SK-N-SH treated with all-trans-retinoic acid at 6 μM for 48 hours (cell line): ENCODE measurements around the gene RRP12.

Experiments used
- ATAC-seq: fragments of 200-7000 bp; cut with Tn5 transposase; 3 replicates; pipeline ENCODE4 v1.9.1; 2020; ENCODE audit warnings: mild to moderate bottlenecking, moderate library complexity
- ARNTL ChIP-seq: fragments of 450-650 bp; formaldehyde crosslinking; IDR thresholded peaks from 2 replicates; pipeline ENCODE4 v1.5.0; 2020; ENCODE audit warnings: low read depth, mild to moderate bottlenecking, moderate library complexity, borderline replicate concordance
- CSDC2 ChIP-seq: fragments of 250-450 bp; sonication (Bioruptor Pico); IDR thresholded peaks from 2 replicates; pipeline ENCODE4 v1.5.0; 2020; ENCODE audit warnings: mild to moderate bottlenecking, moderate library complexity
- ESRRG ChIP-seq: fragments of 250-450 bp; sonication (Bioruptor Pico); IDR thresholded peaks from 2 replicates; pipeline ENCODE4 v1.6.1; 2021; ENCODE audit warnings: mild to moderate bottlenecking
- ISL1 ChIP-seq: fragments of 250-450 bp; sonication (Bioruptor Pico); IDR thresholded peaks from 2 replicates; pipeline ENCODE4 v2.1.2; 2022; ENCODE audit warnings: mild to moderate bottlenecking, moderate library complexity
- OSR1 ChIP-seq: fragments of 250-450 bp; sonication (Bioruptor Pico); IDR thresholded peaks from 2 replicates; pipeline ENCODE4 v1.8.0; 2022; ENCODE audit warnings: moderate library complexity, mild to moderate bottlenecking, inconsistent platforms
- PATZ1 ChIP-seq: fragments of 250-450 bp; sonication (Bioruptor Pico); IDR thresholded peaks from 2 replicates; pipeline ENCODE4 v1.8.0; 2020; ENCODE audit warnings: mild to moderate bottlenecking, moderate library complexity, borderline replicate concordance
- POU6F1 ChIP-seq: fragments of 250-450 bp; sonication (Bioruptor Pico); IDR thresholded peaks from 2 replicates; pipeline ENCODE4 v1.8.0; 2021; ENCODE audit warnings: low read depth, mild to moderate bottlenecking, moderate library complexity, borderline replicate concordance
- PPARA ChIP-seq: fragments of 250-450 bp; sonication (Bioruptor Pico); IDR thresholded peaks from 2 replicates; pipeline ENCODE4 v1.5.0; 2020; ENCODE audit warnings: mild to moderate bottlenecking, borderline replicate concordance
- SNAI2 ChIP-seq: fragments of 250-450 bp; sonication (Bioruptor Pico); IDR thresholded peaks from 2 replicates; pipeline ENCODE4 v1.5.0; 2020; ENCODE audit warnings: mild to moderate bottlenecking, moderate library complexity
- TCF4 ChIP-seq: fragments of 250-450 bp; sonication (Bioruptor Pico); IDR thresholded peaks from 2 replicates; pipeline ENCODE4 v1.8.0; 2021; ENCODE audit warnings: mild to moderate bottlenecking, moderate library complexity, borderline replicate concordance
- TOX ChIP-seq: fragments of 250-450 bp; sonication (Bioruptor Pico); IDR thresholded peaks from 2 replicates; pipeline ENCODE4 v1.8.0; 2021; ENCODE audit warnings: mild to moderate bottlenecking, moderate library complexity, borderline replicate concordance
- TSHZ2 ChIP-seq: fragments of 250-450 bp; sonication (Bioruptor Pico); IDR thresholded peaks from 2 replicates; pipeline ENCODE4 v1.5.0; 2020; ENCODE audit warnings: mild to moderate bottlenecking, moderate library complexity
- ZC3H10 ChIP-seq: fragments of 250-450 bp; sonication (Bioruptor Pico); IDR thresholded peaks from 2 replicates; pipeline ENCODE4 v1.5.1; 2021; ENCODE audit warnings: mild to moderate bottlenecking, moderate library complexity
- ZFP3 ChIP-seq: fragments of 250-450 bp; sonication (Bioruptor Pico); IDR thresholded peaks from 2 replicates; pipeline ENCODE4 v1.5.0; 2020; ENCODE audit warnings: mild to moderate bottlenecking, moderate library complexity
- ZFP30 ChIP-seq: fragments of 450-650 bp; formaldehyde crosslinking; IDR thresholded peaks from 2 replicates; pipeline ENCODE4 v1.5.0; 2022; ENCODE audit warnings: mild to moderate bottlenecking, moderate library complexity
- ZNF565 ChIP-seq: fragments of 450-650 bp; formaldehyde crosslinking; conservative IDR thresholded peaks from 2 replicates; pipeline ENCODE4 v1.5.0; 2020; ENCODE audit warnings: low read depth, mild to moderate bottlenecking, moderate library complexity
- ZNF70 ChIP-seq: fragments of 450-650 bp; formaldehyde crosslinking; IDR thresholded peaks from 2 replicates; pipeline ENCODE4 v1.5.0; 2020; ENCODE audit warnings: mild to moderate bottlenecking, moderate library complexity
- ZNF8 ChIP-seq: fragments of 450-650 bp; formaldehyde crosslinking; IDR thresholded peaks from 2 replicates; pipeline ENCODE4 v1.5.0; 2020; ENCODE audit warnings: mild to moderate bottlenecking, moderate library complexity

Gene RRP12

GRCh38 chr10:97371696-97372095 lies 29.4 kb downstream of the RRP12 start:
- TF ChIP-seq CSDC2 (CRISPR knock-in tag) (no peak), POU6F1 (no peak), ARNTL (no peak), ZNF8 (CRISPR knock-in tag) (no peak), ZFP3 (CRISPR knock-in tag) (no peak), TOX (CRISPR knock-in tag) (no peak), PPARA (CRISPR knock-in tag) (no peak), ISL1 (CRISPR knock-in tag) (no peak), ZFP30 (CRISPR knock-in tag) (no peak), ZNF70 (CRISPR knock-in tag) (no peak)
- no peak for ATAC-seq

- no peak for ATAC-seq
- no peak for TF ChIP-seq SNAI2
- TF ChIP-seq TSHZ2 (CRISPR knock-in tag) = no peak
- TF ChIP-seq OSR1 (CRISPR knock-in tag) = no peak
- TF ChIP-seq ZFP3 (CRISPR knock-in tag) = no peak
- TF ChIP-seq ZNF565 (CRISPR knock-in tag) = no peak
These were observed 34.0 kb downstream of the RRP12 start for GRCh38 chr10:97367126-97367649.

GRCh38 chr10:97366572-97366971 lies 34.6 kb downstream of the RRP12 start:
- TF ChIP-seq PATZ1 (CRISPR knock-in tag) = no peak
- no peak for TF ChIP-seq OSR1 (CRISPR knock-in tag)
- no peak for TF ChIP-seq ZC3H10
- no peak for TF ChIP-seq ZNF565 (CRISPR knock-in tag)
- no peak for TF ChIP-seq ZFP30 (CRISPR knock-in tag)
- no peak for TF ChIP-seq SNAI2
- TF ChIP-seq PPARA (CRISPR knock-in tag) = no peak
- no peak for TF ChIP-seq ZNF8 (CRISPR knock-in tag)
- no peak for ATAC-seq

- TF ChIP-seq SNAI2 (no peak), PPARA (CRISPR knock-in tag) (no peak)
- ATAC-seq = no peak
These were observed 35.3 kb downstream of the RRP12 start for GRCh38 chr10:97365761-97366351.

- no peak for TF ChIP-seq ARNTL
- no peak for TF ChIP-seq TCF4 (CRISPR knock-in tag)
- no peak for TF ChIP-seq ZNF565 (CRISPR knock-in tag)
- no peak for TF ChIP-seq PATZ1 (CRISPR knock-in tag)
- no peak for TF ChIP-seq ESRRG (CRISPR knock-in tag)
- ATAC-seq = no peak
These were observed 38.1 kb downstream of the RRP12 start for GRCh38 chr10:97363071-97363470.
